ENCODE data around the gene L3MBTL3. TPM values are rescaled to one million over a fixed set of nuclear protein-coding genes. Genes with fewer than 3 reads are reported as not detected.

The L3MBTL3 gene
- total RNA-seq, 1 experiment from 2014 or later, result 31.5 TPM

GRCh38 chr6:130159956-130160355 is 141.6 kb downstream of the L3MBTL3 start:
- no peaks in the 10 kb centered on the region for H3K79me2 ChIP-seq (ENCODE audit: insufficient read depth, low read length)
- no peak overlapping the region for H3K27ac ChIP-seq (ENCODE audit: low read depth, low read length)
- H3K9me2 ChIP-seq (ENCODE audit: insufficient read depth), result no peaks in the 10 kb centered on the region
- no peaks in the 10 kb centered on the region for H3K9me3 ChIP-seq (ENCODE audit: control insufficient read depth in 1 of 2, insufficient read depth in 1 of 2, low read depth in 1 of 2, low read length in 2 of 2)
- no peak overlapping the region for H2AFZ ChIP-seq (ENCODE audit: low read depth, low read length, poor library complexity, severe bottlenecking)
- DNase-seq (ENCODE audit: low read depth, low spot score) (no peak), ATAC-seq (no peak)
- RAD21 ChIA-PET (ENCODE audit: low non-redundant PET in 1 of 2, low total read pairs in 2 of 2, uncharacterized antibody in 2 of 2, unreplicated experiment in 2 of 2), result no interaction called here
- no peaks in the 10 kb centered on the region for H3K36me3 ChIP-seq (ENCODE audit: control insufficient read depth in 1 of 2, insufficient read depth in 2 of 2, low read length in 2 of 2)
- POLR2A ChIA-PET, result no interaction called here
- H3K4me1 ChIP-seq (ENCODE audit: control insufficient read depth in 1 of 2, insufficient read depth in 2 of 2, low read length in 2 of 2), result no peaks in the 10 kb centered on the region
- H3K4me2 ChIP-seq (ENCODE audit: low read length), result no peak overlapping the region
- BruUV-seq (replicated peaks), result no TSS peak
- no peaks in the 10 kb centered on the region for H3K27me3 ChIP-seq (ENCODE audit: insufficient read depth, low read length)
- intact Hi-C loops (cut with micrococcal nuclease), result no loop called here
- CTCF ChIA-PET, result no interaction called here
- no peaks in the 10 kb centered on the region for H4K20me1 ChIP-seq (ENCODE audit: insufficient read depth)
- TF ChIP-seq EGR1 (IDR thresholded peaks at IDR 0.05; ENCODE audit: low read depth) (no peak), SIN3A (IDR thresholded peaks at IDR 0.05; ENCODE audit: low read depth) (no peak), SP1 (IDR thresholded peaks at IDR 0.05; ENCODE audit: low read depth) (no peak), ZBTB33 (IDR thresholded peaks at IDR 0.05; ENCODE audit: extremely low read depth, insufficient replicate concordance, low read length) (no peak), REST (IDR thresholded peaks at IDR 0.05; ENCODE audit: low read depth) (no peak), CBX3 (IDR thresholded peaks at IDR 0.05; ENCODE audit: low read depth) (no peak), ELF1 (IDR thresholded peaks at IDR 0.05; ENCODE audit: borderline replicate concordance, low read depth) (no peak), MAX (IDR thresholded peaks at IDR 0.05) (no peak), ZNF274 (IDR thresholded peaks at IDR 0.05; ENCODE audit: low read depth, low read length) (no peak), EZH2 (IDR thresholded peaks at IDR 0.05) (no peak), SRF (IDR thresholded peaks at IDR 0.05; ENCODE audit: low read depth) (no peak), ATF3 (IDR thresholded peaks at IDR 0.05) (no peak), YY1 (IDR thresholded peaks at IDR 0.05; ENCODE audit: extremely low read depth, insufficient replicate concordance, low read depth, low read length) (no peak), POLR2AphosphoS5 (IDR thresholded peaks at IDR 0.05; ENCODE audit: low read depth, low read length) (no peak), RAD21 (IDR thresholded peaks at IDR 0.05; ENCODE audit: low read depth) (no peak), EZH2phosphoT487 (IDR thresholded peaks at IDR 0.05; ENCODE audit: borderline replicate concordance) (no peak), TCF7L2 (IDR thresholded peaks at IDR 0.05; ENCODE audit: borderline replicate concordance, extremely low read depth, insufficient read depth, insufficient read length) (no peak), POLR2A (IDR thresholded peaks at IDR 0.05; ENCODE audit: borderline replicate concordance, extremely low read depth, insufficient read depth, insufficient read length) (no peak), CEBPB (IDR thresholded peaks at IDR 0.05; ENCODE audit: low read depth) (no peak), JUND (IDR thresholded peaks at IDR 0.05) (no peak)
- no peak overlapping the region for H3K4me3 ChIP-seq (replicated peaks in 1 of 2; ENCODE audit: low read depth in 1 of 2, low read length in 2 of 2)
- no peak overlapping the region for H3K9ac ChIP-seq (ENCODE audit: low read length)

Data from HCT116 (cell line).